ENCODE results near the gene ORAI3. TPM values are rescaled to one million over a fixed set of nuclear protein-coding genes. Genes with fewer than 3 reads are reported as not detected.
A peak's percentile ranks its signal among the peaks of the same experiment; 100 is the strongest.

ORAI3 gene
- total RNA-seq, 2 experiments from 2014 or later = 7.8 to 18.3 TPM

GRCh38 chr16:30950516-30951065, 1.7 kb downstream of the ORAI3 start:
- DNase-seq (ENCODE audit: low spot score) = no peak
- Histone ChIP-seq H3K9me2 (ENCODE audit: insufficient read depth, low read length) (no peaks in the 10 kb centered on the region), H4K20me1 (ENCODE audit: insufficient read depth, low read length) (no peaks in the 10 kb centered on the region), H3K4me3 (ENCODE audit: low read depth, low read length, poor library complexity, severe bottlenecking) (peak overlapping the region; percentile 72), H3K27ac (ENCODE audit: low read depth, low read length, poor library complexity, severe bottlenecking) (peak overlapping the region; percentile 31), H3K9me3 (ENCODE audit: low read length) (no peaks in the 10 kb centered on the region), H2AFZ (ENCODE audit: low read length) (no peak overlapping the region), H3K4me1 (ENCODE audit: insufficient read depth, low read length, poor library complexity, severe bottlenecking) (peaks cover 35% of the 10 kb centered on the region), H3K4me2 (ENCODE audit: low read length) (peak overlapping the region; percentile 77; the same call in 1 of the 2 replicates), H3K36me3 (ENCODE audit: insufficient read depth, low read length) (no peaks in the 10 kb centered on the region), H3K79me2 (ENCODE audit: insufficient read depth, low read depth, low read length) (no peaks in the 10 kb centered on the region)
- POLR2A ChIA-PET = no interaction called here
- no peak for TF ChIP-seq EZH2phosphoT487 (IDR thresholded peaks at IDR 0.05; ENCODE audit: borderline replicate concordance, low read depth, low read length)
- TF ChIP-seq CTCF (conservative IDR thresholded peaks at IDR 0.05; ENCODE audit: low read length) = no peak
- BruUV-seq (replicated peaks) = no TSS peak
- intact Hi-C loops (cut with micrococcal nuclease; ENCODE audit: unreplicated experiment) = no loop called here
- CTCF ChIA-PET (ENCODE audit: unreplicated experiment) = no interaction called here

GRCh38 chr16:30951193-30951592, 2.3 kb downstream of the ORAI3 start:
- BruUV-seq (replicated peaks) = no TSS peak
- no peak overlapping the region for H3K4me3 ChIP-seq (ENCODE audit: low read depth, low read length, poor library complexity, severe bottlenecking)
- H3K36me3 ChIP-seq (ENCODE audit: insufficient read depth, low read length) = no peaks in the 10 kb centered on the region
- peaks cover 41% of the 10 kb centered on the region for H3K4me1 ChIP-seq (ENCODE audit: insufficient read depth, low read length, poor library complexity, severe bottlenecking)
- ChIA-PET CTCF (ENCODE audit: unreplicated experiment) (no interaction called here), POLR2A (no interaction called here)
- no peaks in the 10 kb centered on the region for H4K20me1 ChIP-seq (ENCODE audit: insufficient read depth, low read length)
- intact Hi-C loops (cut with micrococcal nuclease; ENCODE audit: unreplicated experiment) = no loop called here
- H2AFZ ChIP-seq (ENCODE audit: low read length) = no peak overlapping the region
- no peaks in the 10 kb centered on the region for H3K79me2 ChIP-seq (ENCODE audit: insufficient read depth, low read depth, low read length)
- no peak overlapping the region for H3K27ac ChIP-seq (ENCODE audit: low read depth, low read length, poor library complexity, severe bottlenecking)
- no peak for DNase-seq (ENCODE audit: low spot score)
- H3K9me3 ChIP-seq (ENCODE audit: low read length) = no peaks in the 10 kb centered on the region
- no peak overlapping the region for H3K4me2 ChIP-seq (ENCODE audit: low read length)
- TF ChIP-seq CTCF (conservative IDR thresholded peaks at IDR 0.05; ENCODE audit: low read length) = no peak
- TF ChIP-seq EZH2phosphoT487 (IDR thresholded peaks at IDR 0.05; ENCODE audit: borderline replicate concordance, low read depth, low read length) = no peak
- H3K9me2 ChIP-seq (ENCODE audit: insufficient read depth, low read length) = no peaks in the 10 kb centered on the region

- Histone ChIP-seq H3K36me3 (ENCODE audit: insufficient read depth, low read length) (no peaks in the 10 kb centered on the region), H3K4me3 (ENCODE audit: low read depth, low read length, poor library complexity, severe bottlenecking) (no peak overlapping the region), H2AFZ (ENCODE audit: low read length) (no peak overlapping the region), H3K4me1 (ENCODE audit: insufficient read depth, low read length, poor library complexity, severe bottlenecking) (peaks cover 46% of the 10 kb centered on the region), H3K9me3 (ENCODE audit: low read length) (no peaks in the 10 kb centered on the region), H3K27ac (ENCODE audit: low read depth, low read length, poor library complexity, severe bottlenecking) (no peak overlapping the region), H3K4me2 (ENCODE audit: low read length) (no peak overlapping the region), H3K79me2 (ENCODE audit: insufficient read depth, low read depth, low read length) (peaks cover 4% of the 10 kb centered on the region; the same call in 1 of the 2 replicates), H3K9me2 (ENCODE audit: insufficient read depth, low read length) (no peaks in the 10 kb centered on the region), H4K20me1 (ENCODE audit: insufficient read depth, low read length) (no peaks in the 10 kb centered on the region)
- ChIA-PET CTCF (ENCODE audit: unreplicated experiment) (no interaction called here), POLR2A (interaction anchor here (0.6 kb wide), 1 partner anchor 107 kb away, joined by 3 read pairs; no protein-coding TSS in a partner anchor)
- TF ChIP-seq CTCF (conservative IDR thresholded peaks at IDR 0.05; ENCODE audit: low read length) (no peak), EZH2phosphoT487 (IDR thresholded peaks at IDR 0.05; ENCODE audit: borderline replicate concordance, low read depth, low read length) (no peak)
- BruUV-seq (replicated peaks) = no TSS peak
- intact Hi-C loops (cut with micrococcal nuclease; ENCODE audit: unreplicated experiment) = no loop called here
- DNase-seq (ENCODE audit: low spot score) = no peak
These were observed 2.9 kb downstream of the ORAI3 start for GRCh38 chr16:30951750-30952149.
